ENCODE results near the gene CD83.

The CD83 gene

DNA sequence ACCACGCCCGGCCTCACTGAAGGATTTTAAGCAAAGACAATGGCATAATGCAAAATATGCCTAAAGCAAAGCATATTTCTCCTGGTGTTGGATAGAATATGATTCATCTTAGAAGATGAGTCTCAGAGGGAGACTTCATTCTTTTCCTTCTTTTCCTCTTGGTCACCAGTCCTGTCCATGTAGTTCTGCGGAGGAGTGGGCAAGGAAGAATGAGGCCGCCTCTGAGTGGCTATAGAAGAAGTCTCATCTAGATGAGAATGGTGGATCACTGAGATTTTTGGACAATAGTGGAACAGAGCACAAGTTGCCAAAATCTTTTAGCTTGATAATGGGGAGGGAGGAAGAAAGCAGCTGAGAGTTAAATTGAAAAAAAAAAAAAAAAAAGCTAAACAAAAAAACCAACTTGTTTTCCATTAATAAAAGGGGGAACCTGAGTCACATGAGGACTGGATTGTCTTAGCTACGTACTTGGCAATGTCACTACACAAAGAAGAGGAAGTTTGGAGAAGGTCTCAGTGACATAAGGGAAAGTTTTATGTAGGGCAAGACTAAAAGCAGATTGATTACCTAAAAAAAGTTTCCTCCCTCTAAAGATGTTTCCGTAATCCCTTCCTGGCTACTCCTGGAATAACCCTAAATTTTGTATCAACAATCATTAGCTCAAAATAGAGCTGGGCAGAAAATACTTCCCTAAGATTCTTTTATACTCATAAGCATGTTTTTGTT is 6.0 kb downstream of the CD83 start:
- no peak for DNase-seq (ENCODE audit: low read depth, low spot score)

DNA sequence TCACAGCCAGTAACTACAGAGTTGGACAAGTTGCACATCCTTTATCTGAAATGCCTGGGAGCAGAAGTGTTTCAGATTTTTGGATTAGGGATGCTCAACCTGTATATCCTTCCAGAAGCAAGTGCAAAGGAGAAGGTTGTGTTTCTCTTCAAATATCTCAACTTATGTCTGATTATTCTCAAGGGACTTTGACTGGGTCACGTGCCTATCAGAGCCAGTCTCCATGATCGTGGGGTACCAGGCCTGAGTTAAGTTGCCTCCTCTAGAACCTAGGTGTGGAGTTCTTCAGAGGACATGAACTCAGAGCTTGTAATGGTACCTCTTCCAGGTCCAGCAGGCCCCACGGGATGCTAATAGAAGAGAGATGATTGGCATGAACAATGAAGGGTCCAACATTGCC is 7.8 kb downstream of the CD83 start:
- no peak for DNase-seq (ENCODE audit: low read depth, low spot score)

DNA sequence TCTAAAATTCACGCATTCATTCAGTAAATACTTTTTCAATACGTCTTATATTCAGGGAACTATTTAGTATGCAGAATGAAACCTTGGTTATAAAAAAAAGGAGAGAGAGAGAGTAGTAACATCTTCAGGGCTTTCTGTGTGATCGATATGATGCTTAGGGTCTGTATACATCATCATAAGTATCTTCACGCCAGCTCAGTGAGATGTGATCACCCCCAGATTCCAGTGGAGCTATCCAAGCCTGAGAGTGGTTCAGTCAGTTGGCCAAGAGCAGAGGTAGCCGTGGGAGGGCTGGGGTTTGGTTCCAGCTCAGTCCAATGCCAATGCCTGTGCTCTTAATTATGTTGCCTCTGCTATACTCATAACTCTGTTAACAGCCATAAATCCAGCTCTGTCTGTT is 8.6 kb downstream of the CD83 start:
- DNase-seq (ENCODE audit: low read depth, low spot score): no peak

DNA sequence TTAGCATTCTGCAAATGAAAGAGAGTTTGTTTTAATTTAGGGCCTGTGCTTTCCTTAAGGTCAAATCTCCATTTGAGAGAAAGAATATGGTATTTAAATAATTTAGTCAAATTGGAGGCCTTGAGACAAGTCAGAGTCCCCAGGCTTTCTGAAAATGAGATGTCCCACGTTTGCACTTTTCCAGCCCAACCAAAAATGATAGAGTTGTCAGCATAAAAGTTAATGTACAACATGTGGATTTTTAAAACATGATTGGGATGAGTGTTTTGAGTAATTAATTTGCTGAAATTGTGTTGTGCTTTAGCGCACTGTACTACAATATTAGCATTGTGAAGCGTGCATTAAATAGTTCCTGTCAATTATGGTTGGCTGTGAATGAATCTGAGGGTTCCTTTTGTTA is 10.0 kb downstream of the CD83 start:
- no peak for DNase-seq (ENCODE audit: low read depth, low spot score)

GRCh38 chr6:14128012-14128411 is 10.4 kb downstream of the CD83 start:
- DNase-seq (ENCODE audit: low read depth, low spot score): no peak

DNA sequence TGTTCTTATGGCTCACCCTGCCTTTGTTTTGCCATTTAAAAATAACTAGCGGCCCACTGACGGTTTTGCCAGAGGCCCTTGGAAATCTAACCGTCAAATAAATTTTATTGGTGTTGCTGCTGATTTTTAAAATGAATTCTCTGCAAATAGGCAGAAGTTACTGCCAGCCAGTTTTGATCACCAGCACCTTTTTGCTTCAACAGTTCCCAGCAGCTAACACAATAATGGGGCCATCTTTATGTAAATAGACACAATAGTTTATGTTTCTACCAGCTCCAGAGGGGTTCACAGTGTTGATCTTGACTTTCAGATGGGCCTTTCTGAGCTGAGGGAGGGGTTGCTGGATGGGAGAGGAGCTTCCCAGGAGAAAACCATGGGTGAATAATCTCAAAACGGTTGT is 11.2 kb downstream of the CD83 start:
- no peak for DNase-seq (ENCODE audit: low read depth, low spot score)

DNA sequence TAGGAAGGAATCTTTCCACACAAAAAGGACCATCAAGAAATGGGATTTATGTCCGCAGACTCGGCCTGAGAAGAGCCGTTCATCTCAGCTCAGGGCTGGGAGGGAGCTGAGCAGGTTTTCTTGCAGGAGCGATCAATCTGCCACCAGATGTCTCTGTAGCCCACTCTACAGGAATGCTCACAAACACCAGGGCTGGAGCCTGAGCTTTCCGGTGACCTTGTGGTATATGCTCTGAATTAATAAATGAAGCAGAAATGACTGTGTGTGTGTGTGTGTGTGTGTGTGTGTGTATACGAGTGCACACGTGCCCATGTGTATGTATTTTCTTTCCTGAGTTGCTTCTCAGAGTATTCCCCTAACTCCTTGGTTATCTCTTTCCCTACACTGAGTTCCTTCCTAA is 12.0 kb downstream of the CD83 start:
- DNase-seq (ENCODE audit: low read depth, low spot score): no peak

DNA sequence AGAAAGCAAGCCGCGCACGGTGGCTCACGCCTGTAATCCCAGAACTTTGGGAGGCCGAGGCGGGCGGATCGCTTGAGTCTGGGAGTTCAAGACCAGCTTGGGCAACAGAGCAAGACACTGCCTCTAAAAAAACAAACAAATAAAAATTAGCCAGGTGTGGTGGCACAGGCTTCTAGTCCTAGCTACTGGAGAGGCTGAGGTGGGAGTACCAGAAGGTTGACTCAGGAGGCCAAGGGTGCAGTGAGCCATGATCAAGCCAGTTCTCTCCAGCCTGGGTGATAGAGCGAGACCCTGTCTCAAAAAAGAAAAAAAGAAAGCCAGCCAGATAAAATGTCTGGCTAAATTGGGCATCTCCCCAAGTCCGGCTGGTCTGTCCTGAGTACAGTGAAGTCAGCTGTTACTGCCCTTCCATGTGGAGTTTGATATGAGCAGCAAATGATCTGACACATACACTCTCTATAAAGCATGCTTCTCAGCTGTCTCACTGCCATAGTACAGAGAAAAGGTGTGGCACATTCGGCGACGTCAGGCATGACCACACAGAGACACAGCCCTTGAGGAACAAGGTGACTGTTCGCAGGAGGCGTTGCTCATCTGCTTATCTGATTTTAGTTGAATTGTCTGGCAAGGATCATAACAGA is 13.0 kb downstream of the CD83 start:
- DNase-seq (ENCODE audit: low read depth, low spot score): no peak

- DNase-seq (ENCODE audit: low read depth, low spot score): no peak
Observed at GRCh38 chr6:14131579-14131978, 14.0 kb downstream of the CD83 start.

DNA sequence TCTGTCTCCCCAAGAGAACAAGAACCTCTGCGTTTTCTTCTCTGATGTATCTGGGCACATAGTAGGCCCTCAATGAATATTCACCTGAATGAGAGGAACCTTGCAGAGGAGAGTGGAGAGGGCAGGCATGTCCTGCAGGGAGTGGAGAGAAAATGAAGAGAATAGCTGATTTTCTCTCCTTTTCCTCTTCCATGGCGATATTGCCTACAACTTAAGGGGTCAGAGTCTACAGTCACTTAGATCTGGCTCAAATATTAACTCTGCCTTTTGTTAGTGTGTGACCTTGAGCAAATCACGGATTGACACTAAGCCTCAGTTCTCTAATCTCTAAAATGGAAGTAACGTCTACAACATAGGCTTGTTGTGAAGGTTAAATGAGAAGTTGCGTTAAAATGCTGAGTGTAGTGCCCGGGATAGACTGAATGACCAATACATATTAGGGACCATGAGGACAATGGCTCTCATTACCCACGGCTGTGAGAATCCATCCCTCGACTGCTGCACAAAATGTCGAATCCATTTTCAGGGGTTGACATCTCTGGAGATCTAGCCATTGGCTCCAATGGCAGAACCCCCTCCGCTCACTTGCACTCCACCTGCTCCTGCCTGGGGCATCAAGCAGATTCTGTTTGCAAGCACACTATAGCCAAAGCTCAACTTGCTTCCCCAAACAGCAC is 14.8 kb downstream of the CD83 start:
- no peak for DNase-seq (ENCODE audit: low read depth, low spot score)

- DNase-seq (ENCODE audit: low read depth, low spot score): no peak
Observed at GRCh38 chr6:14132921-14133275, 15.3 kb downstream of the CD83 start.

GRCh38 chr6:14134211-14134910 is 16.8 kb downstream of the CD83 start:
- DNase-seq (ENCODE audit: low read depth, low spot score): no peak

DNA sequence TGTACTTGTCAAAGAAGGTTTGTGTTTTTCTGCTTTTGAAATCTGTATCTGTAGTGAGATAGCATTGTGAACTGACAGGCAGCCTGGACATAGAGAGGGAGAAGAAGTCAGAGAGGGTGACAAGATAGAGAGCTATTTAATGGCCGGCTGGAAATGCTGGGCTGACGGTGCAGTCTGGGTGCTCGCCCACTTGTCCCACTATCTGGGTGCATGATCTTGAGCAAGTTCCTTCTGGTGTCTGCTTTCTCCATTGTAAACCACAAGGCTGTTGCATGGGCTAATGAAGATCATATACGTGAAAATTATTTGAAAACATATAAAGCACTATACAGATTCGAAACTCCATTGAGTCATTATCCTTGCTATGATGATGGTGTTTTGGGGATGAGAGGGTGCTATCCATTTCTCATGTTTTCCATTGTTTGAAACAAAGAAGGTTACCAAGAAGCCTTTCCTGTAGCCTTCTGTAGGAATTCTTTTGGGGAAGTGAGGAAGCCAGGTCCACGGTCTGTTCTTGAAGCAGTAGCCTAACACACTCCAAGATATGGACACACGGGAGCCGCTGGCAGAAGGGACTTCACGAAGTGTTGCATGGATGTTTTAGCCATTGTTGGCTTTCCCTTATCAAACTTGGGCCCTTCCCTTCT is 18.4 kb downstream of the CD83 start:
- DNase-seq (ENCODE audit: low read depth, low spot score): no peak

GRCh38 chr6:14138701-14139215 is 21.2 kb downstream of the CD83 start:
- no peak for DNase-seq (ENCODE audit: low read depth, low spot score)

DNA sequence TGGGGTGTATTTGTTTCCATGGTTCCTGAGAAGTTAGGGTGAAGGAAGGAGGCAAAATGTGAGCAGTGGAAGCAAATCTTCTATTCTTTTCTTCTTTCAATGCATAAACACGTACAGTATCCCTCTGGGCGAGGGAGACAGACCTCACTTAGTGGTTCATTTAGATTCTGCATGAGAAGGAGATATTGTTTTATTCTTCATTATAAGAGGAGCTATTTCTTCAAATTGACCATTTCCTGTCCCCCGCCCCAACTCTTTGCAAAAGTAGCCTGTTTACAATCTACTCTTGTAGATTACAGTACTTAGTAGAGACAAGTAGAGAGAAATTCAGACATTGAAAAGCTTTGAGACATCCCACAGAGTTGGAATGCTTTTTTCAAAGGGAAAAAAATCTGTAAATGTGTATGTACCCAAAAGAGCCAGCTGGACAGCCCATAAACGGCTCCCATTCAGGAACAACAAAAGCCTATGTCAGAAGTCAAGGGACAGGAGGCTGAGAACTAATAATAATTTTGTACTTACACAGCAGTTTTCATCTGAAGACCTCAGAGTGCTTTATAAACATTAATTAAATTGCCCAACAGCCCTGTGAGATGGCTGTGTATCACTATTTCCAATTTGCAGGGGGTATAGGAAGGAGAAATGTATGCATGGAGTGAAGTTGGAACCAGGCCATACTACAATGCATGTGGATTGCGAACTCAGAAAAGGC is 23.9 kb downstream of the CD83 start:
- DNase-seq (ENCODE audit: low read depth, low spot score): no peak

GRCh38 chr6:14142063-14142450 is 24.5 kb downstream of the CD83 start:
- DNase-seq (ENCODE audit: low read depth, low spot score): no peak

DNA sequence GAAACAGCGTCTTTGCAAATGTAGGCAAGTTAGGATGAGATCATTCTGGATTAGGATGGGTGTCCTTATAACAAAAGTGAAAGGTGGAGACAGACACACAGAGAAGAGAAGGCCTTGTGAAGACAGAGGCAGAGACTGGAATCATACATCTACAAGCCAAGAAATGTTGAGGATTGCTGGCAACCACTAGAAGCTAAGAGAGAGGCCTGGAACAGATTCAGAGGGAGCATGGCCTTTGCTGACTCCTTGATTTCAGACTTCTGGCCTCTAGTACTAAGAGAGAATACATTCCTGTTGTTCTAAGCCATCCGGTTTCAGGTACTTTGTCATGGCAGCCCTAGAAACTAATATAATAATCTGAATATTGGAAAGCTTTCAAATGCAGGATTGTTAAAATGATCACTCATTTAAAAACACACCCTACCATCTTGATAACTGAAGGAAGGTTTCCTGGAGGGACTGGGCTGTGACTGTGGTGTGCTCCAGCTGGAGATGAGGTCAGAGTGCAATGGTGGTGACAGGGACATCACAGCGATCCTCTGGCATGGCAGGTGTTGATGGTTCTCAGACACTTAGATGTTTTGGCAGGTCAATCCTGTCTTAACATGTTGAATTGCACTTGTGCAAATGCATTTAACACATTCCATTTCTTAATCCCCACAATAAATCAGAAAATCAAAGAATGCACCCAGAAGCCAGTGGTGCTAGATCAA is 25.1 kb downstream of the CD83 start:
- DNase-seq (ENCODE audit: low read depth, low spot score): no peak

GRCh38 chr6:14143305-14143704 is 25.7 kb downstream of the CD83 start:
- no peak for DNase-seq (ENCODE audit: low read depth, low spot score)

DNA sequence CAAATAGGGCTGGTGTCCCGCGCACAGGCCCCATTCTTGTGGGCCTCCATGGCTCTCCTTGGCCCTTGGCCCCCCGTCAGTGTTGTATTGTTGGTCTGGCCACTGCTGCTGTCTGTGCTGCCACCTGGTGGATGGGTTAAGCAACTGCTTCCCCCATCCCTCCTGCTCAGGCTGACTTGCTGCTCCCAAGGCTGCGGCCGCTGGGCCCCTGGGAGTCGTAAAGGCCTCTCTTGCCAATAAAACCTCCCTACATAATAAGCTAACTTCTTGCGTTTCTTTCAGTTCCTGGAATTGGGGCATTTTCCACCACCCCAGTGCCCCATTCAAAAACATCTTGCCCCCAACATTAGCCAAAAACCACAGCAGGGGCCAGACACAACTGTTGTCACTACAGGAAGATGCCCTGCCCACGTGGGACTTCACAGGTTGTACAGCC is 27.1 kb downstream of the CD83 start:
- DNase-seq (ENCODE audit: low read depth, low spot score): no peak

- DNase-seq (ENCODE audit: low read depth, low spot score): no peak
Observed at GRCh38 chr6:14146506-14147096, 29.0 kb downstream of the CD83 start.
